HG03520 (cell line): ENCODE results near the gene NAV1.
"Not testable (repeated sequence)": the region's sequence is repeated elsewhere in the genome, so short reads cannot be mapped to it uniquely, and the experiment has no call there.

Experiments
- ATAC-seq: cut with Tn5 transposase; IDR thresholded peaks from one replicate; pipeline ENCODE4 v1.9.1; 2021; ENCODE audit warnings: mild to moderate bottlenecking, moderate library complexity; ENCODE audit not compliant: unreplicated experiment

Gene NAV1

DNA sequence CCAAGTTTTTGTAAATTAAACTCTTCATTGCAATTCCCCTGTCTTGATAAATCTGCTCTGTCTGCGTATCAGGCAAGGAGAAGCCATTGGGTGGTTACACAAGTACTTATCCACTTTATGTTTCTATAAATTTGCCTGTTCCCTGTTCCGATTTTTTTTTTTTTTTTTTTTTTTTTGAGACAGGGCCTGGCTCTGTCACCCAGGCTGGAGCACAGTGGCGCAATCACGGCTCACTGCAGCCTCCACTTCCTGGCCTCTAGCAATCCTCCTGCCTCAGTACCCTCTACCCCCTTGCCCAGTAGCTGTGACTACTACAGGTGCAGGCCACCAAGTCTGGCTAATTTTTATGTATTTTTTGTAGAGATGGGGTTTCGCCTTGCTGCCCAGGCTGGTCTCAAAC is 20.9 kb upstream of the NAV1 start:
- ATAC-seq = no peak

DNA sequence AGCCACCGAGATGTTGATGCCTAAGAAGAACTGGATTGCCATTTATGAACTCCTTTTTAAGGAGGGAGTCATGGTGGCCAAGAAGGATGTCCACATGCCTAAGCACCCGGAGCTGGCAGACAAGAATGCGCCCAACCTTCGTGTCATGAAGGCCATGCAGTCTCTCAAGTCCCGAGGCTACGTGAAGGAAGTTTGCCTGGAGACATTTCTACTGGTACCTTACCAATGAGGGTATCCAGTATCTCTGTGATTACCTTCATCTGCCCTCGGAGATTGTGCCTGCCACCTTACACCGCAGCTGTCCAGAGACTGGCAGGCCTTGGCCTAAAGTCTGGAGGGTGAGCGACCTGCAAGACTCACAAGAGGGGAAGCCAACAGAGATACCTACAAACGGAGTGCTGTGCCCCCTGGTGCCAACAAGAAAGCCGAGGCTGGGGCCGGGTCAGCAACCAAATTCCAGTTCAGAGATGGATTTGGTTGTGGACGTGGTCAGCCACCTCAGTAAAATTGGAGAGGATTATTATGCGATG is 18.8 kb upstream of the NAV1 start:
- ATAC-seq = not testable (repeated sequence)

- no peak for ATAC-seq
Observed at GRCh38 chr1:201525193-201525778, 13.6 kb upstream of the NAV1 start.

GRCh38 chr1:201527879-201528278 is 11.0 kb upstream of the NAV1 start:
- ATAC-seq = no peak

DNA sequence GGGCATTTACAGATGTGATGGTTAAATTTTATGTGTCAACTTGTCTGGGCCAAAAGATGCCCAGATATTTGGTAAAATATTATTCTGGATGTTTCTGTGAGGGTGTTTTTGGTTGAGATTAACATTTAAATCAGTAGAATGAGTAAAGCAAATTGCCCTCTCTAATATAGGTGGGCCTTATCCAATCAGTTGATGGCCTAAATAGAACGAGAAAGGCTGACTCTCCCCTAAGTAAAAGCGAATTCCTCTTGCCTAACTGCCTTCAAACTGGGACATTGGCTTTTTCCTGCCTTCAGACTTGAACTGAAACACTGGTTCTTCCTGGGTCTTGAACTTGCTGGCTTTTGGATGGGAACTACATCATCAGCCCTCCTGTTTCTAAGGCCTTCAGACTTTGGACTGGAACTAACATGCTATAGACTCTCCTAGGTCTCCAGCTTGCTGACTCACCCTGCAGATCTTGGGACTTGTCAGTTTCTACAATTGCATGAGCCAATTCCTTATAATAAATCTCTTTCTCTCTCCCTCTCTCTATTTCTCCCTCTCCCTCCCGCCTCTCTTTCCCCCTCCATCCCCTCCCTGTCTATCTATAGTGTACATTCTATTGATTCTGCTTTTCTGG is 10.2 kb upstream of the NAV1 start:
- no peak for ATAC-seq

DNA sequence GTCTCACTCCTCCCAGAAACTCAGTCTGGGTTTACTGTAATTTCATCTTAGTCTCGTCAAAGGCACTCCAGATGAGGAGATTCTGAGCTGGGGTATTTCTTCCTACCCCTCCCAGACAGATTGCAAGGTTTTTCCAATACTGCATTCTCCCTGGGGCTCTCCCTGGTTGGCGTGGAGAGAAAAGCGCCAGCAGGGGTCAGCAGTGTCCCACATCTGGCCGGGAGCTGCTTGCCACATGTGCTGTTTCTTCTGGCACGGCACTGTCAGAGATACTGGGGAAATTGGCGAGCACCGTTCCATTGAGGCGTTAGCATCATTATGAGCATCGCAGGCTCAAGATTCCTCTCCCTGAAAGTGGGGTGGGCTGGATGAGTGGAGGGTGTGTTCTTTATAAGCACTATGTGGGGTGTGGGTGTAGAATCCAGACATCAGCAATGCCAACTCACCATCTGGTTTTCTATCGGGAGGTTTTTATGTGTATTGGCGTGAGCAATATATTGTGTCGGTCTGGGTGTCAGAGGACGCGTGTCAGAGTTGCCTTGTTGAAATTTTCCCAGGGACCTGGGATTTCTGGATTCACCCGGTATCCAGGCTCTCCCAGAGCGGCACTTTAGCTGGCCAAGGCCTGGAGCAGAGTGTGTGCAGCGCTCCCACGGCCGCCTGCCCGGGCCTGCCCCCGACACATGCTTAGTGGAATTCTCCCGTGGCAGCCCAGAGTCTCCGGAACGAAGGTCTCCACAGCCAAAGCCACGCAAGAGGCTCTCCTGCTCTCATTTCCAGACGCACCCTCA is 8.0 kb upstream of the NAV1 start:
- ATAC-seq = no peak

GRCh38 chr1:201531551-201532425 is 7.1 kb upstream of the NAV1 start:
- ATAC-seq = no peak

GRCh38 chr1:201533836-201534235 is 5.1 kb upstream of the NAV1 start:
- ATAC-seq = no peak

DNA sequence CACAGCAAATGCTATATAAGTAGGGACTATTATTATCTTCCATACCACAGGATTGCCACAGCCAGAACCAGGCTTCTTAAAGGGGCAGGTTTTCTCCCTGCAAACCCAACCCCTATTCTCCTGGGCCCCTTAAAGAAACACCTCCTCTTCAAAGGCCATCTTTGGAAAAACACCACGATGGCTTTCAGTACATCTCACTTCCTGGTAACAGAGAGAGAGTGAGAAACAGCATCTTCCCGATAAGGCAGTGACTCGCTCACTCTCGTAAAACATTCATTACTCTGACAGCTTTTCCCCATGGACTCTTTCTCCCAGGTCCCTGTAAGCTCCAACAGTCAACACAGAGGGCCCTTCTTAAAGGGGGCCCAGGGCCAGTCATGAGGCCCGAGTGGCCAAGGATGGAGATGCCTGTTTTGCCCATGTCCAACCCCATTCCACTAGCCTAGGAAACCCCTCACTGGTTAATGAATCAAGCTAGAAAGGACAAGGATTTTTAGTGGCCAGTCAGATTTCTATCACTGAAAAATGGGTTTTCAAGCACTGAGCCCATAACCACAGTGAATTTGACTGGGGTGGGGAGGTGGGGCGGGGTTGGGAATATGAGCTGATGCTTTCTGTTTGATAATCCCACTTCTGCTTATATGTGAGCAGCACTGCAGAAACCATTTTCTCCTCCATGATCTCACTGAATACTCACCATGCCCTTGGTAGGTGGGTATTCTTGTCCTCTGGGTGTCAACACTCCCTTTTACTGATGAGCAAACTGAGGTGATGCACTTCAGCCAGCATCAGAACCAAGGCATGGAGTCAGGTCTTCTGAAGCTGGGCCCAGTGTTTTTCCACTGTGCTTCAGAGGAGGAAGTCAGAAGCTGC is 3.6 kb upstream of the NAV1 start:
- ATAC-seq = no peak

DNA sequence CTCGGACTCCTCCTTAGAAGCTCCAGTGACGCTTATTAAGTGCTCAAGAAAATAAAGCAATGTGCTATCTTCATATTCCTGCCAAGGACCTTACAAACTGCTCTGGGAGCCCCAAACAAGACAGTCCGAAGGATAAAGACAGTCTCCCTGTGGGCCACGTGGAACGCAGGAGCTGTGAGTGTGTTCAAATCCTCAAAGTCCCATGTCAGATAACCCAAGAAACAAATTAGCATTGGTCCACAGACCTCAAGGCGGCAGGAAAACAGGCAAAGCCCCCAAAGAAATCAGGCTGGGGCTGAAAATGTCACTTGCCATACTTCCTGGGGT is 3.0 kb upstream of the NAV1 start:
- ATAC-seq = no peak

- no peak for ATAC-seq
Observed at GRCh38 chr1:201536558-201536957, 2.4 kb upstream of the NAV1 start.

- ATAC-seq = no peak
Observed at GRCh38 chr1:201537028-201537427, 1.9 kb upstream of the NAV1 start.

DNA sequence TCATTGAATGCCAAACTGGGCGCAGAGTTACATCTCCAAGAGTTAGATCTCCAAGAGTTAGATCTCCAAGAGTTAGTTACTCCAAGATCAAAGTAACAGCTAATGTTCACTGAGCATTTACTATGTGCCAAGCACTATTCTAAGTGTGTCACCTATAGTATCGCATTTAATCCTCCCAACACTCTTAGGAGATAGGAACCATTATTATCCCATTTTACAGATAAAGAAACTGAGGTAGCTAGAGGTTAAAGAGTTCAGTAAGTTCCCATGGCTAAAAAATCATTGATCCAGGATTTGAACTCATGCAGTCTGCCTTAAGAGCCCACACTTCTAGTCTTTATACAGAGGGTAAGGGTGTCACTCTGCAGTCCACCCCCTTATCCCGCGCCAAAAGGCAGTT is 1.5 kb upstream of the NAV1 start:
- ATAC-seq = no peak

GRCh38 chr1:201537891-201538611 is 876 bp upstream of the NAV1 start:
- ATAC-seq = no peak

DNA sequence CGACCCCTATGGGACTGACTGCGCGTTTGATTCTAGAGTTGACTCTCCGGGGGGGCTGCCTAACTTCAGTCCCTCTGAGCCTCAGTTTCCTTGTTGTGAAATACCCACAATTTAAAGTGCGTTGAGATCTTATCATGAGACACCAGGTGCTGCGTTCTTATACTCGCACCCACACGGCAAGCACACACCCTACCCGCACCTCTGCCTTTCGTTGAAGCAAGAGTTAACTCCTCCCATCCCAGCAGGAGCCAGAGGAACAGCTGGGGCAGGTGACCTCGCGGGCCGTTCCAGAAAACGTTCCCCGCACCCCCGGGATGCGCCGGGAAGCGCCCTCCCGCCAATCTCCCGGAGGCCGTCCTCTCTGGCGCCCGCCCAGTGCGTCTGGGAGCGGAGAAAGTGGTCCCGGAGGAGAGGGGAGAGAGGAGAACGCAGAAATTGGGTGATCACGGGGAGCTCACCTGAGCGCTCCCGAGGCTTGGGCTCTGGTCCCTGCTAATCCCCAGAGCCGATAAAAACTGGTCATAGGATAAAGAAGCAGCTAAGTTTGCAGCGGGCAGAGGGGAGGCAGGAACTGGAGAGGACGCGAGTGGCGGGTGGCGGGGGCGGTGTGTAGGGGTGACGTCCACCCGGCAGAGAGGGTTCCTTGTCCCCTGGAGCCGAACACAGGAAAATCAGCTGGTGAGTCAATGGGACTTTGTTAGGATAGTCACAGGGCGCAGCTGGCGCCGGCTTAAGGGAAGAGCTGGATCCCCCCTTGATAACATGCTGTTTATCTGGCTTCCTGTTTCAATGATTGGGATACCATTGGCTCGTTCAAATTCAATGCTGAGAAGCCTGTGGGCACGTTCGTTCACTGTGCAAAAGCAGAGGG is 869 bp downstream of the NAV1 start:
- ATAC-seq = no peak

GRCh38 chr1:201540846-201541735 is 2.2 kb downstream of the NAV1 start:
- no peak for ATAC-seq

DNA sequence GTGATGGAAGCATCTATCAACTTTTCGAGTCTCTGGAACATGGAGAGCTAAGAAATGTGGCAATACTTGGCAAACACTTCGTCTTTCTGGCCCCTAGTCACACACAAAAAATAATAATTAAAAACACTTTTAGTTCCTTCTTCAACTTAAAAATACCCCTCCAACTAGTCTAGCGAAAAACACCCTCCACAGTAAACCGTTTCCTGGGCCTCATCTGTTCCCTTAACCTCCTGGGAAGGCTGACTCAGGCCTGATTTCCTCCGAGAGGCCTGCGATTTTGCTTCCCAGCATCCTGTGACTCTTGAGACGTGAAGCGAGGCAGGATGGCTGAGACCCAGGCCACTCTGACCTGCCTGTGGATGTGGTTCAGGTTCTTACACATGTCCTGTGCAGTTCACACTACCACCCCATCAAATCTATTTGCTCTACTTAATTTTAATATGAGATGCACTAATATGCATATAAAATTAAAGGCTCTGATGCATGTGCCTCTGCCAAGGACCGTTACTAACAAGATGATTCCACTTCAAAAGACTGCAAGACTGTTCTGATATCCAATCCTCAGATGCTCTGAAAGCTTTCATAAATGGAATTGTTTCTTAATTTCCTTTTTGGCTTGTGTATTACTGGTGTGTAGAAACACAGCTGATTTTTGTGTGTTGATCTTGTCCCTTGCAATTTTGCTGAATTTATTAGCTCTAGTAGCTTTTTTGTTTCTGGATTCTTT is 3.5 kb downstream of the NAV1 start:
- no peak for ATAC-seq
